GM19397 (cell line): Measurements from ENCODE around the gene ABCA7.
"Not testable (repeated sequence)": the region's sequence is repeated elsewhere in the genome, so short reads cannot be mapped to it uniquely, and the experiment has no call there.

Source experiments
- ATAC-seq: cut with Tn5 transposase; IDR thresholded peaks from one replicate; pipeline ENCODE4 v1.9.1; 2021; ENCODE audit warnings: mild to moderate bottlenecking, moderate library complexity; ENCODE audit not compliant: unreplicated experiment

The ABCA7 gene

GRCh38 chr19:1113030-1113985 is 73.4 kb downstream of the ABCA7 start:
- peak; percentile 49 for ATAC-seq

DNA sequence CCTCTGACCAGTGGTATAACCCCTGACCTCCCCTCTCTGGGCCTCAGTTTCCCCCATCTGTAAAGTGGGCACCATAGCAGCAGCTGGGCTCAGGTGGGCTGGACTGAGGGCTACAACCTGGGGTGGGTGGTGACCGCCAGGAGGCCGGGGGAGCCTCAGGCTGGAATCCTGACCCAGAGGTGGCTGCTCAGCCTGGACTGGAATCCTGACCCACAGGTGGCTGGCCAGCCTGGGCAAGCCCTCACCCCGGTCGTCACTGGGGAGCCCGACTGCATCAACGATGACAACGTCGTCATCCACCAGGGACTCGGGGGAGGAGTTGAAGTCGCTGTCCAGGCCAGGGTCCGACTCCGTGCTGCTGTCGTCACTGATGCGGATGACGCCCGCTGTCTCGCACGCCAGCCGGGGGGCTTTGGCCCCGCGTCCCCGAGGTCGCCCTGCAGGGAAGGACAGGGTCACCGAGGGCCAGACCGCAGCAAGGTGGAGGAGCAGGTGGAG is 74.1 kb downstream of the ABCA7 start:
- no peak for ATAC-seq

DNA sequence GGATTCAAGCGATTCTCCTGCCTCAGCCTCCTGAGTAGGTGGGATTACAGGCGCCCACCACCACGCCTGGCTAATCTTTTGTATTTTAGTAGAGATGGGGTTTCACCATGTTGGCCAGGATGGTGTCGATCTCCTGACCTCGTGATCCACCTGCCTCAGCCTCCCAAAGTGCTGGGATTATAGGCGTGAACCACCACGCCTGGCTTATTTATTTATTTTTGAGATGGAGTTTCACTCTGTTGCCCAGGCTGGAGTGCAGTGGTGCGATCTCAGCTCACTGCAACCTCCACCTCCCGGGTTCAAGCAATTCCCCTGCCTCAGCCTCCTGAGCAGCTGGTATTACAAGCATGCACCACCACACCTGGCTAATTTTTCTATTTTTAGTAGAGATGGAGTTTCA is 74.8 kb downstream of the ABCA7 start:
- ATAC-seq: not testable (repeated sequence)
